Amygdala (tissue), 56 donors: ENCODE measurements around the gene NHSL2.

ENCODE experiments used
- DNase-seq, 56 donors: peaks; one replicate each; lab custom pipeline; 2025; lab: John Stamatoyannopoulos, UW

NHSL2 gene

GRCh38 chrX:72060196-72060920 lies 149.7 kb downstream of the NHSL2 start:
- DNase-seq = peak in 52 of 56 donors; percentile 0 to 78 (median 37)

GRCh38 chrX:72060921-72061490 lies 150.4 kb downstream of the NHSL2 start:
- no peak for DNase-seq

- no peak for DNase-seq
Observed at GRCh38 chrX:72062916-72063315, 152.3 kb downstream of the NHSL2 start.

GRCh38 chrX:72069350-72070160 lies 158.9 kb downstream of the NHSL2 start:
- DNase-seq = no peak

- no peak for DNase-seq
Observed at GRCh38 chrX:72071213-72071612, 160.6 kb downstream of the NHSL2 start.

- DNase-seq = no peak
Observed at GRCh38 chrX:72073633-72074032, 163.0 kb downstream of the NHSL2 start.

- DNase-seq = no peak
Observed at GRCh38 chrX:72078411-72078810, 167.8 kb downstream of the NHSL2 start.

GRCh38 chrX:72079607-72080006 lies 169.0 kb downstream of the NHSL2 start:
- no peak for DNase-seq

GRCh38 chrX:72080150-72080549 lies 169.5 kb downstream of the NHSL2 start:
- no peak for DNase-seq

- DNase-seq = no peak
Observed at GRCh38 chrX:72080800-72081199, 170.2 kb downstream of the NHSL2 start.

GRCh38 chrX:72081605-72082320 lies 171.1 kb downstream of the NHSL2 start:
- no peak for DNase-seq

GRCh38 chrX:72083291-72083690 lies 172.6 kb downstream of the NHSL2 start:
- no peak for DNase-seq

GRCh38 chrX:72084114-72084513 lies 173.5 kb downstream of the NHSL2 start:
- no peak for DNase-seq

- DNase-seq = no peak
Observed at GRCh38 chrX:72086995-72087394, 176.3 kb downstream of the NHSL2 start.

GRCh38 chrX:72088761-72089160 lies 178.1 kb downstream of the NHSL2 start:
- peak in 4 of 56 donors; percentile 0 to 19 (median 8) for DNase-seq

- no peak for DNase-seq
Observed at GRCh38 chrX:72089254-72089653, 178.6 kb downstream of the NHSL2 start.

GRCh38 chrX:72094894-72095293 lies 184.2 kb downstream of the NHSL2 start:
- peak in 5 of 56 donors; percentile 2 to 5 (median 2) for DNase-seq

GRCh38 chrX:72095370-72095769 lies 184.7 kb downstream of the NHSL2 start:
- DNase-seq = no peak

GRCh38 chrX:72097098-72097497 lies 186.5 kb downstream of the NHSL2 start:
- no peak for DNase-seq

- DNase-seq = no peak
Observed at GRCh38 chrX:72100051-72100755, 189.6 kb downstream of the NHSL2 start.
